Heart right ventricle (tissue), 16 donors: Measurements from ENCODE around the gene AADACL2. TPM values are rescaled to one million over a fixed set of nuclear protein-coding genes. Genes with fewer than 3 reads are reported as not detected.

Experiments used
- ATAC-seq, 8 donors: fragments of 200-7000 bp; cut with Tn5 transposase; one replicate each; pipeline ENCODE4 v1.9.1; 2020; ENCODE audit warnings: mild to moderate bottlenecking in 8 of 8, moderate library complexity in 8 of 8, moderate number of reproducible peaks in 1 of 8
- DNase-seq, 2 donors: peaks; one replicate each; pipeline ENCODE4 v3.0.0-alpha.2; 2020
- H3K27ac ChIP-seq, 10 donors: fragments of 200-600 bp; sonication (generic) in 2 of 10; one replicate each; pipeline versions ENCODE4 v1.5.0 to v1.8.0; 2020 to 2022; ENCODE audit warnings: mild to moderate bottlenecking in 3 of 10
- H3K27me3 ChIP-seq, 7 donors: fragments of 200-600 bp; one replicate each; pipeline ENCODE4 v1.8.0; 2021 to 2022; ENCODE audit warnings: mild to moderate bottlenecking in 2 of 7
- H3K36me3 ChIP-seq, 9 donors: fragments of 200-600 bp; sonication (generic) in 1 of 9; one replicate each; pipeline versions ENCODE4 v1.5.0 to v1.8.0; 2020 to 2022; ENCODE audit warnings: mild to moderate bottlenecking in 2 of 9
- H3K4me1 ChIP-seq, 9 donors: fragments of 200-600 bp; sonication (generic) in 1 of 9; one replicate each; pipeline versions ENCODE4 v1.5.0 to v1.8.0; 2020 to 2022; ENCODE audit warnings: mild to moderate bottlenecking in 4 of 9
- H3K4me3 ChIP-seq, 10 donors: fragments of 200-600 bp; sonication (generic) in 2 of 10; one replicate each; pipeline versions ENCODE4 v1.5.0 to v1.8.0; 2020 to 2022; ENCODE audit warnings: mild to moderate bottlenecking in 7 of 10, moderate library complexity in 2 of 10
- H3K9me3 ChIP-seq, 11 donors: fragments of 200-600 bp in 10 of 11; sonication (generic) in 2 of 11; one replicate each; pipeline versions ENCODE4 v1.5.0 to v1.8.0; 2013 to 2022; ENCODE audit warnings: mild to moderate bottlenecking in 2 of 11, control low read depth in 1 of 11, moderate library complexity in 1 of 11
- CTCF ChIP-seq, 9 donors: fragments of 200-600 bp; sonication (generic) in 2 of 9; IDR thresholded peaks; one replicate each; pipeline versions ENCODE4 v1.5.0 to v1.8.0; 2021 to 2022; ENCODE audit warnings: antibody characterized with exemption in 9 of 9, mild to moderate bottlenecking in 5 of 9, moderate library complexity in 1 of 9
- WGBS, 2 donors: extraction: QIAGEN DNeasy Blood & Tissue Kit; methylation state at CpG; one replicate each; pipeline ENCODE4 v1.1.7; 2013; ENCODE audit warnings: inconsistent platforms in 1 of 2; 5-methylcytosine and 5-hydroxymethylcytosine counted together
- intact Hi-C, 10 donors: fragments of 100-400 bp; cut with DNase I; formaldehyde crosslinking; loops; one replicate each; pipeline versions ENCODE4 v1.11.1 to v1.14.2; 2022
- polyA plus RNA-seq, 2 donors: library from polyadenylated mRNA; stranded (reverse); fragments of 200-250 nt; gene quantifications; one replicate each; pipeline ENCODE4 v1.2.3, GENCODE V29; 2013
- total RNA-seq, 10 donors: library from RNA; stranded (reverse); fragmentation: NEBNext Ultra II Directional in 3 of 10; extraction: Animal tissue kit (Norgen Biotek cat#: 25700) in 3 of 10; gene quantifications; one replicate each; pipeline versions ENCODE4 v1.2.1 to v1.2.4, GENCODE V29; 2021 to 2023
- donor health status: Arrhythmogenic right ventricular cardiomyopathy.
- donor health status: ischemic (EF 13 %, LVEDD 7.1; RV severe dilation, severe dysfunction).
- donor health status: healthy with polysubstance abuse.
- donor health status: DM: no; HTN: yes; CAD: no.
- donor health status: DM: no; HTN: no; CAD: no.
- donor health status: ischemic (EF 25% LVEDD 6.9; RV normal size, moderate dysfunction).
- donor health status: ischemic (EF 25% LVEDD 5.7; RV mildly dilated, moderate dysfunction).
- donor health status: healthy.
- donor health status: DM: yes; HTN: yes; CAD: no.
- donor health status: Ischemic cardiomyopathy.
- donor health status: ischemic (EF 35%, LVEDD 5.7; RV mildly dilated, moderate dysfunction).
- donor health status: nonischemic (EF 11% LVEDD 7.7; RV severe dilation, severe dysfunction).
- donor health status: DM: yes; HTN: yes; CAD: no.
- donor health status: PGD.
- donor health status: ischemic (EF 29% LVEDD 5.4; RV normal size, mild dysfunction).
- donor health status: nonischemic (EF 23%, LVEDD 6.1; RV moderate dilation, normal function).

The AADACL2 gene
- total and polyA plus RNA-seq, 12 donors: not detected

DNA sequence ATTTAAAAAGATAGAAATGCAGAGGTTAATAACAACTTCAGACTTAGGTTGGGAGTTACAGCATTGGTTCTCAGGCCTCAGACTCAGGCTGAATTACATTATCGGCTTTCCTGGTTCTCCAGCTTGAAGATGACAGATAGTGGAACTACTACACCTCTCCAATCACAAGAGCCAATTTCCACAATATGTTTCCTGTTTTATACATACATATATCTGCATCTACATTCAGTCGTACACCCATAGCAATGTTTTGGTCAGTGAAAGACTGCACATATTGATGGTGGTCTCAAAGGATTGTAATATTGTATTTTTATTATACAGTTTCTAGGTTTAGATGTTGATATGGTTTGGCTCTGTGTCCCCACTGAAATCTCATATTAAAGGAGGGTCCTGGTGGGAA lies 35.4 kb downstream of the AADACL2 start:
- WGBS, 2 donors: 76 to 79% methylated on average over 2 of the region's 2 CpGs

GRCh38 chr3:151770956-151771355 lies 37.2 kb downstream of the AADACL2 start:
- peak; percentile 61 to 67 for DNase-seq
- peak; percentile 72 to 94 (median 84) for ATAC-seq
- Histone ChIP-seq H3K27me3 (no peaks in the 10 kb centered on the region), H3K4me1 (peaks cover 2 to 68% (median 39%) of the 10 kb centered on the region in 9 donors), H3K4me3 (peak overlapping the region in 1 of 10 donors; percentile 5), H3K36me3 (no peaks in the 10 kb centered on the region), H3K27ac (peak overlapping the region; percentile 19 to 80 (median 60)), H3K9me3 (no peaks in the 10 kb centered on the region)
- no peak for TF ChIP-seq CTCF (IDR thresholded peaks at IDR 0.05)
- 26 to 41% methylated on average over 4 of the region's 4 CpGs for WGBS, 2 donors
- intact Hi-C loops: no loop called here

More for the DNA sequence above, 35.4 kb downstream of the AADACL2 start:
- ATAC-seq: no peak
- Histone ChIP-seq H3K27ac (peak overlapping the region in 7 of 10 donors; percentile 25 to 80 (median 67)), H3K36me3 (no peaks in the 10 kb centered on the region), H3K4me3 (no peak overlapping the region), H3K4me1 (peaks cover 2 to 56% (median 33%) of the 10 kb centered on the region in 9 donors), H3K9me3 (peaks cover 0 to 6% (median 3%) of the 10 kb centered on the region in 11 donors), H3K27me3 (no peaks in the 10 kb centered on the region)
- intact Hi-C loops: no loop called here
- TF ChIP-seq CTCF (IDR thresholded peaks at IDR 0.05): no peak
- no peak for DNase-seq

GRCh38 chr3:151772825-151773480 lies 39.2 kb downstream of the AADACL2 start:
- no peaks in the 10 kb centered on the region for H3K27me3 ChIP-seq
- peak overlapping the region in 2 of 10 donors; percentile 63 to 80 for H3K27ac ChIP-seq
- H3K4me3 ChIP-seq: no peak overlapping the region
- no peaks in the 10 kb centered on the region for H3K36me3 ChIP-seq
- 80 to 91% methylated on average over 4 of the region's 4 CpGs for WGBS, 2 donors
- no peak for TF ChIP-seq CTCF (IDR thresholded peaks at IDR 0.05)
- DNase-seq (no peak), ATAC-seq (no peak)
- intact Hi-C loops: no loop called here
- peaks cover 2 to 71% (median 38%) of the 10 kb centered on the region in 9 donors for H3K4me1 ChIP-seq
- H3K9me3 ChIP-seq: no peaks in the 10 kb centered on the region

GRCh38 chr3:151774235-151774634 lies 40.5 kb downstream of the AADACL2 start:
- Histone ChIP-seq H3K9me3 (no peaks in the 10 kb centered on the region), H3K4me1 (peaks cover 2 to 60% (median 33%) of the 10 kb centered on the region in 9 donors), H3K27me3 (no peaks in the 10 kb centered on the region), H3K36me3 (no peaks in the 10 kb centered on the region), H3K27ac (no peak overlapping the region), H3K4me3 (no peak overlapping the region)
- no peak for DNase-seq
- TF ChIP-seq CTCF (IDR thresholded peaks at IDR 0.05): no peak
- intact Hi-C loops: no loop called here
- 93 to 96% methylated on average over 1 of the region's 1 CpG for WGBS, 2 donors
- ATAC-seq: no peak
